GM10847 (cell line): ENCODE results near the gene EPS15.

Experiments
- POLR2A ChIP-seq: IDR thresholded peaks from 2 replicates; pipeline ENCODE4 v1.6.1; 2011; ENCODE audit not compliant: insufficient read length; ENCODE audit errors: extremely low read depth

The EPS15 gene

GRCh38 chr1:51342591-51343206 lies 176.4 kb downstream of the EPS15 start:
- no peak for TF ChIP-seq POLR2A

DNA sequence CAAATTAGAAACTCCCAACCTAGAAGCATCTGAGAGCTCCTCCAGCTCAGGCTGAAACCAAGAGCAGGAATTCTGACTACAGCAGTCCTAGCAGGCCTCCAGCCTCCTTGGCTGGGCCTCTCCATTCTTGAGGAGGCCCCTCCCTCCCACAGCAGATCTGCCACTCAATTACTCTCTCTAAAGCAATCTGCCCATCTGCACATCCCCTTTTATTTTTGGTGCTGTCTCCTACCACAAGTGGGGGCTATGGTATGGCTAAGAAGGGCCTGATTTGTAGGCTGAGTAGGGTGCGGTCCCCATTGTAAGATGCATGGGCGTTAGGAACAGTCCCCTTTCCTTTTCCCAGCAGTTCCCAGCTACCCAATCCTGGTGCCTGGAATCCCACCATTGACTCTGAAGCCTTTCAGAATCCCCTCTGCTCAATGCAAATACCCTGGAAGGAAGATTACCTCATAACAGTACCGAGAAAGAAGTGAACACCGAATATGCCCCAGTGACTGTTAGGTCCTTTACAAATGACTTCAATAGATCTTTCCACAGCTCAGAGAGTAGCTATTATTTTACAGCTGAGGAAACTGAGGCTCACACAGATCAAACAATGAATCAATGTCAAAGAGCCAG lies 177.1 kb downstream of the EPS15 start:
- TF ChIP-seq POLR2A = no peak

DNA sequence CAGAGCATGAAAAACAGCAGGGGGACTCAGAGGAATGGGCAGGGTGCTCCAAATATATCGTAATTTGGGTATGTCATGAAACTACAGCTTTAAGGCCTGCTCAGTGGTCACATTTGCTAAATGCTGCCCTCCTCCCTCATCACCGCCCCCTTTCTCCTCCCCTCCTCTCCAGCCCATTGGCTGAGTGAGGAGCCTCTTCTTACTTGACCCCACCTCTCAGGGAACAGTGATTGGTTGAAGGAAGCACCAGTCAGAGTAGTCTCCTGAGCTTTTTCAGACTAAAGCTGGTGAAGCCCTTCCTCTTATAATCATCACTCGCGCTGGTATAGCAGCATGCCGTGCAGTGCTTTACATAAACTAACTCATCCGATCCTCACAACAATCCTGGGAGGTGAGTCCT lies 178.7 kb downstream of the EPS15 start:
- TF ChIP-seq POLR2A = no peak

GRCh38 chr1:51336711-51337110 lies 182.4 kb downstream of the EPS15 start:
- TF ChIP-seq POLR2A = no peak

- no peak for TF ChIP-seq POLR2A
Measured at GRCh38 chr1:51336004-51336403, 183.1 kb downstream of the EPS15 start.

GRCh38 chr1:51331206-51332100 lies 187.6 kb downstream of the EPS15 start:
- TF ChIP-seq POLR2A = no peak

DNA sequence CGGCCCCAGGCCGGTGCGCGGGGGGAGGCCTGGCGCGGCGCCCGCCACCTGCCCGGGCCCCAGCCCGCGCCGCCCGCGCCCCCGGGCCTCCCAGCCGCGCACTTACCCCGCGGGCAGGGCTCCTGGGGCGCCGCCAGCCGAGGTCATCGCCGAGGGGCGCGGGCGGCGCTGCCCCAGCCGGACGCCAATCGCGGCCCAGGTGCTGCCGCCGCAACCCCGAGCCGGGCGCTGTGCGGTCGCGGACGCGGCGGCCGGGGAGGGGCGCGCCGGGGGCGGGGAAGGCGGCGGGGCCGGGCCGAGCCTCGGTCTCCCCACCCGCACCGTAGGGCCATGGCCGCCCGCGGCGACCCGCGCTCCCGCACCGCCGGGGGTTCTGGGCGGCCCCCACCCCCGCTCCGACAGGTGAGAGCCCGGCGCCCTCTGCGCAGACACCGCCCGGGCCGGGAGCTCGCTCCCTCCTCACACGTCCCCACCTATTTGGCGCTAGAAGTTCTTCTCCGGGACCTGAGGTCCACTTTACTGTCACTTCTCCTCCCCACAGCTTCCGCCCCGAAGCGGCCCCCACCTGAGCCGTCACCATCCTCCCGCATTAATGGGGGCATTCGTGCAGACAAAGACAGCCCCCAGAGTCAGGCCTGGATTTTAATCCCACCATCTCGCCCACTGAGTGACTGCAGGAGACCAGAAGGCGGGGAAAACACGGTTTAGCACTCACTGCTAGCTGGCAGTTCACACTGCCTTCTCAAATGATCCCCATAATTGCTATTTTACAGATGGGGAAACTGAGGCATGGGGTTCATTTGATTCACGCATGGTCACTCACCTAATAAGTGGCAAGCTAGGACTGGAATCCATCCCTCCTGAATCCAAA lies 188.5 kb downstream of the EPS15 start, which contains the start of gene TTC39A:
TSS of gene TTC39A (minus strand) at position 232 of the 871 bp plus-strand sequence. CDS start at position 147, 85 bp downstream.
- no peak for TF ChIP-seq POLR2A

GRCh38 chr1:51329443-51330325 lies 189.4 kb downstream of the EPS15 start:
- no peak for TF ChIP-seq POLR2A

- TF ChIP-seq POLR2A = no peak
Measured at GRCh38 chr1:51328926-51329325, 190.1 kb downstream of the EPS15 start.

GRCh38 chr1:51328279-51328678 lies 190.8 kb downstream of the EPS15 start:
- TF ChIP-seq POLR2A = no peak

GRCh38 chr1:51327386-51327785 lies 191.7 kb downstream of the EPS15 start:
- no peak for TF ChIP-seq POLR2A

DNA sequence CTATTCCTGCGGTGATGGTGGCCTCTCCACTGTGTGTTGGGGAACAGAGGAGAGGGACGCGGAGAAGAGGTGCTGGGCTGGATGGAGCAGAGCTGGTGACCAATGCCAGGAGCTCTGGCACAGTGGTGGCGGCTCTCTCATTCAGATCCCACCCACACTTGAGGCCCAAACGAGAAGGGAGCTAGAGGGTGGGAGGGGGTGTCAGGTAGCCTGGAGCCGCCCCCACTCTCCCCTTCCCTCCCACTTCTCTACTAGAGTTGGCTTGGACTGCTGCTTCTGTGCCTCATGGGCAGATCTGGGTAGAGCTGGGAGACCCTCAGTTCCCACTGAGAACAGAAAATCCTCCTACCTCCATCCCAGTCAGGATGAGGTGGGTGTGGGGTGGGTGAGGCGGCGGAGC lies 192.2 kb downstream of the EPS15 start:
- TF ChIP-seq POLR2A = no peak

- no peak for TF ChIP-seq POLR2A
Measured at GRCh38 chr1:51325878-51326755, 192.9 kb downstream of the EPS15 start.
